WI38 (cell line): Measurements from ENCODE around the gene XPR1.
"Not testable (repeated sequence)": the region's sequence is repeated elsewhere in the genome, so short reads cannot be mapped to it uniquely, and the experiment has no call there.

Experiments used
- H3K4me3 ChIP-seq: 2 replicates; pipeline ENCODE4 v1.5.1; 2011; ENCODE audit warnings: low read depth, mild to moderate bottlenecking, control low read depth, low read length
- TF ChIP-seq, protein P1 (sequence below): IDR thresholded peaks from 2 replicates; pipeline ENCODE4 v1.5.1; 2012; ENCODE audit warnings: low read depth, mild to moderate bottlenecking, control low read depth, low read length

Gene XPR1

GRCh38 chr1:180786624-180787023 lies 154.8 kb downstream of the XPR1 start:
- TF ChIP-seq, protein P1, sequence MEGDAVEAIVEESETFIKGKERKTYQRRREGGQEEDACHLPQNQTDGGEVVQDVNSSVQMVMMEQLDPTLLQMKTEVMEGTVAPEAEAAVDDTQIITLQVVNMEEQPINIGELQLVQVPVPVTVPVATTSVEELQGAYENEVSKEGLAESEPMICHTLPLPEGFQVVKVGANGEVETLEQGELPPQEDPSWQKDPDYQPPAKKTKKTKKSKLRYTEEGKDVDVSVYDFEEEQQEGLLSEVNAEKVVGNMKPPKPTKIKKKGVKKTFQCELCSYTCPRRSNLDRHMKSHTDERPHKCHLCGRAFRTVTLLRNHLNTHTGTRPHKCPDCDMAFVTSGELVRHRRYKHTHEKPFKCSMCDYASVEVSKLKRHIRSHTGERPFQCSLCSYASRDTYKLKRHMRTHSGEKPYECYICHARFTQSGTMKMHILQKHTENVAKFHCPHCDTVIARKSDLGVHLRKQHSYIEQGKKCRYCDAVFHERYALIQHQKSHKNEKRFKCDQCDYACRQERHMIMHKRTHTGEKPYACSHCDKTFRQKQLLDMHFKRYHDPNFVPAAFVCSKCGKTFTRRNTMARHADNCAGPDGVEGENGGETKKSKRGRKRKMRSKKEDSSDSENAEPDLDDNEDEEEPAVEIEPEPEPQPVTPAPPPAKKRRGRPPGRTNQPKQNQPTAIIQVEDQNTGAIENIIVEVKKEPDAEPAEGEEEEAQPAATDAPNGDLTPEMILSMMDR, result no peak
- H3K4me3 ChIP-seq, result no peak overlapping the region

DNA sequence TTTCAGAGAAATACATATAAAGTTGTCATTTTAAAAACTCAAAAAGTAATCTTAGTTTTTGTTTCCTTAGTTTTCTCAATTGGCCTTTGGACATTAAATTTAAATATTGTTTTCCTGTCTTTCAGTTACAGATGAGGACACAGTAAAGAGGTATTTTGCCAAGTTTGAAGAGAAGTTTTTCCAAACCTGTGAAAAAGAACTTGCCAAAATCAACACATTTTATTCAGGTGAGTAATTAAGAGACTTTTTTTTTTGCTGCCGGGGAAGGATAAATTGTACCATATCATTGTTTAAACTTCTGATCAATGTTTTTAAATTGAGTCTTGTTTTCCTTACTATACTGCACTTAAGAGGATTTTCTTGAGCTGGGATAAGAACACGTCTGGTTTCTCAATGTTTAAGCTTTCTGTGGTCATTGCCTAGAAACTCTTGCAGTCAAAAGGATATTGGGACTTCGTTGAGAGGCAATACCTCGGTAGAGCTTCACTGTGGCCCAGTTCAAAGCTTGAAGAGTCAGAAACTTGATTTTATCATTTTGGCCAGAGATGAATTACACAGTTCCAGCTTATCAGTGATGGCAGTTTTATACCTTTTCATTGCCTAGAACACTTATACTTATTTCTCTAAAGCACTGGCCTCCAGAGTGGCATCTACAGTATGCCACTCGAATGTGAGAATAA lies 155.9 kb downstream of the XPR1 start:
- no peak overlapping the region for H3K4me3 ChIP-seq
- TF ChIP-seq, protein P1, result no peak

GRCh38 chr1:180789460-180789859 lies 157.6 kb downstream of the XPR1 start:
- TF ChIP-seq, protein P1, result no peak
- no peak overlapping the region for H3K4me3 ChIP-seq

DNA sequence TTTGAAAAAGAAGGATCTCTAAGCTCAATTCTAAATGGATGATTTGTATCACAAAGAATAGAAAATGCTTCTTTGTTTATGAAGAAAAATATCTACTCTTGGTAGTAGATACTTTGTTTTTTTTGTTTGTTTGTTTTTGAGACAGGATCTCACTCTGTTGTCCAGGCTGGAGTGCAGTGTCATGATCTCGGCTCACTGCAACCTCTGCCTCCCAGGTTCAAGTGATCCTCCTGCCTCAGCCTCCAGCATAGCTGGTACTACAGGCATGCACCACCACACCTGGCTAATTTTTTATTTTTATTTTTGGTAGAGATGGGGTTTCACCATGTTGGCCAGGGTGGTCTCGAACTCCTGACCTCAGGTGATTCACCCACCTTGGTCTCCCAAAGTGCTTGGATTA lies 159.3 kb downstream of the XPR1 start:
- H3K4me3 ChIP-seq, result not testable (repeated sequence)

GRCh38 chr1:180791806-180792205 lies 160.0 kb downstream of the XPR1 start:
- TF ChIP-seq, protein P1, result no peak
- H3K4me3 ChIP-seq, result no peak overlapping the region

DNA sequence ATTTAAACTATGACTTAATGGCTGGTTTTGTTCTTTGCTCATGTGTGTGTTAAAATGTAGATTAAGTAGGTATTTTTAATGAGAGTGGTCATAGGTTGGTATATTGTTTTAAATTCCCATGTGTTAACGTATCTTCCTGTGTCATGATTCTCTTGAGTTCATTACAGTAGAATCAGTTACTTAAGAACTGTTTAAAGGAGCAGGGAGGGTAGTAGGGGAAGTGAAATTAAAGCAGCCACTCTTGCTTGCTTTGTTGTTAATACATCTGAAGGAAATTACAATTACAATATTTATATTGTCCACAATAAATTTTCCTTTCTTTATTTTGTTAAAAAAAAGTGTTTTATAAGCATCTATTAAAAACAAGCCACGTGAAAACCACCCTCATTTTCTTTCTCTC lies 161.6 kb downstream of the XPR1 start:
- no peak overlapping the region for H3K4me3 ChIP-seq
- TF ChIP-seq, protein P1, result no peak

DNA sequence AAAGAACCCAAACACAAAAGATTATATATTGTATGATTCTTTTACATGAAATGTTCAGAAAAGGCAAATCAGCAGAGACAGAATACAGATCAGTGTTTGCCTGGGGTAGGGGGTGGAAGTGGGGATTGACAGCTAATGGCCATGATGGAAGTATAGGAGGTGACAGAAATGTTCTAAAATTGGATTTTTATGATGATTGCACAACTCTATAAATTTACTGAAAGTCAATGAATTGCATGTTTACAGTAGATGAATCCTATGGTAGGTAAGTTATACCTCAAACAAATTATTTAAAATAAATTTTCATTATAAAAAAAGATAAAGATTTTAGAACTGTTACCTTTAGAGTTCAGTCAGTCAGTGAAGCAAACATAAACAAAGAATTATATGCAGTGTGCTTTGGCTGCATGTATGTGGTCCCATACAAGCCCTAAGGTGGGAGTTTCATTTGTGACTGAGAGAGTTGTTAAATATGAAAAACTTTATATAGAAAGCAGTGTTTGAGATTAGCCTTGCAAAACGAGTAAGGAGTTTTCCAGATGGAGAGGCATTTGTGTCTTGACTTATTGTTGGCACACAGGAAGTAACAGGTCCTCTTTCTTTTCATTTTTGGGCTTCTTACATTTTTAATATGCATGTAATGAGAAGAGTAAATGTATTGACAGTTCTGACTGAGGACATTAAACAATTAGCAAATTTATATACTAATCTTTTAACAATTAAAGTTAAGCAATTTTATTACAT lies 165.2 kb downstream of the XPR1 start:
- H3K4me3 ChIP-seq, result no peak overlapping the region
- TF ChIP-seq, protein P1, result no peak

DNA sequence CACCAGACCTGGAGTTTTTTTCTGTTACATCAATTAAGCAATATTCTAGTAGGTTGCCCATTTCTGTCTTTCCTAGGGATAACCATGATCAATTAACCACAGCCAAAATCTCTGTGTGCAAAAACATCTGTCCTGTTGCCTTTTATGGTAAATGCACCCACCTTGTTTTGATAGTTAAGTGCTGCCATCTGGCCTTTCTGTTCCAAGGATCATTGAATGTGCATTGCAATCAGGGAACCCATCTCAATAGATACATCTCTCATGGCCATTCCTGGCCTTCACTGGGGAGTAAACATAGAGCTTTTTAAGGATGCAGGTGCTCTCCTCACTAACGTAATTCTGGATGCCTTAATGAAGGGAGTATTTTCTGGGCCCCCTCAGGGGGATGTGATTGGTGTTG lies 169.1 kb downstream of the XPR1 start:
- no peak overlapping the region for H3K4me3 ChIP-seq
- TF ChIP-seq, protein P1, result no peak
